ENCODE results near the gene F2RL3.

The F2RL3 gene

GRCh38 chr19:16912780-16913179, 24.0 kb downstream of the F2RL3 start:
- Histone ChIP-seq H3K27ac (no peak overlapping the region), H3K4me3 (IDR thresholded peaks at IDR 0.05; ENCODE audit: insufficient read depth, low read depth, low read length) (no peak overlapping the region), H3K4me1 (ENCODE audit: low read depth, poor library complexity, severe bottlenecking) (no peaks in the 10 kb centered on the region), H3K79me2 (ENCODE audit: insufficient read depth, low read depth) (no peaks in the 10 kb centered on the region), H3K9ac (no peak overlapping the region), H3K4me2 (no peak overlapping the region), H4K20me1 (ENCODE audit: insufficient read depth) (no peaks in the 10 kb centered on the region), H2AFZ (ENCODE audit: low read depth) (no peak overlapping the region), H3K36me3 (ENCODE audit: insufficient read depth) (no peaks in the 10 kb centered on the region), H3K27me3 (ENCODE audit: insufficient read depth, low read depth) (peaks cover 38% of the 10 kb centered on the region)
- TF ChIP-seq, protein P1, sequence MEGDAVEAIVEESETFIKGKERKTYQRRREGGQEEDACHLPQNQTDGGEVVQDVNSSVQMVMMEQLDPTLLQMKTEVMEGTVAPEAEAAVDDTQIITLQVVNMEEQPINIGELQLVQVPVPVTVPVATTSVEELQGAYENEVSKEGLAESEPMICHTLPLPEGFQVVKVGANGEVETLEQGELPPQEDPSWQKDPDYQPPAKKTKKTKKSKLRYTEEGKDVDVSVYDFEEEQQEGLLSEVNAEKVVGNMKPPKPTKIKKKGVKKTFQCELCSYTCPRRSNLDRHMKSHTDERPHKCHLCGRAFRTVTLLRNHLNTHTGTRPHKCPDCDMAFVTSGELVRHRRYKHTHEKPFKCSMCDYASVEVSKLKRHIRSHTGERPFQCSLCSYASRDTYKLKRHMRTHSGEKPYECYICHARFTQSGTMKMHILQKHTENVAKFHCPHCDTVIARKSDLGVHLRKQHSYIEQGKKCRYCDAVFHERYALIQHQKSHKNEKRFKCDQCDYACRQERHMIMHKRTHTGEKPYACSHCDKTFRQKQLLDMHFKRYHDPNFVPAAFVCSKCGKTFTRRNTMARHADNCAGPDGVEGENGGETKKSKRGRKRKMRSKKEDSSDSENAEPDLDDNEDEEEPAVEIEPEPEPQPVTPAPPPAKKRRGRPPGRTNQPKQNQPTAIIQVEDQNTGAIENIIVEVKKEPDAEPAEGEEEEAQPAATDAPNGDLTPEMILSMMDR (conservative IDR thresholded peaks at IDR 0.05; ENCODE audit: low read depth, low read length): no peak

DNA sequence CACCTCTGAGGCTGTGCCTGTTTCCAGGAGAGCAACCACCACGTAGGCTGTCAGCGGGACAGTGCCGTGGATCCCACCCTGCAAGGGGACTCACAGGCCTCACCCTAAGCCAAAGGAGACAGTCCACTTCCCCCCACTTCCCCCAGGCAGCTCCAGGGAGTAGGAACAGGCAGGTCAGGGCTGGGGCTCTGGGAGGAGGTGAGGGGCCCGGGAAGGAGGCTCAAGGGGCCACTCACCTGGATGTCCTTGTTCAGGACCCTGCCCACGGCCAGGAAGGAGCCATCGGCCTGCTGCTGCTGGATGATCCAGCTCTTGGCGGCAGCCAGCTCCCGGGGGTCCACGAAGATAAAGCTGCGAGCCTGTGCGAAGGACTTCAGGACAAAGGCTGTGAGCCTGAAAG, 25.6 kb downstream of the F2RL3 start:
- Histone ChIP-seq H3K4me1 (ENCODE audit: low read depth, poor library complexity, severe bottlenecking) (no peaks in the 10 kb centered on the region), H3K36me3 (ENCODE audit: insufficient read depth) (no peaks in the 10 kb centered on the region), H3K9ac (no peak overlapping the region), H3K4me2 (no peak overlapping the region), H4K20me1 (ENCODE audit: insufficient read depth) (no peaks in the 10 kb centered on the region), H3K27ac (no peak overlapping the region), H3K79me2 (ENCODE audit: insufficient read depth, low read depth) (no peaks in the 10 kb centered on the region), H3K27me3 (ENCODE audit: insufficient read depth, low read depth) (peaks cover 46% of the 10 kb centered on the region), H2AFZ (ENCODE audit: low read depth) (no peak overlapping the region), H3K4me3 (IDR thresholded peaks at IDR 0.05; ENCODE audit: insufficient read depth, low read depth, low read length) (no peak overlapping the region)
- TF ChIP-seq, protein P1 (conservative IDR thresholded peaks at IDR 0.05; ENCODE audit: low read depth, low read length): no peak

- no peak overlapping the region for H3K27ac ChIP-seq
- H3K4me3 ChIP-seq (IDR thresholded peaks at IDR 0.05; ENCODE audit: insufficient read depth, low read depth, low read length): no peak overlapping the region
- TF ChIP-seq, protein P1 (conservative IDR thresholded peaks at IDR 0.05; ENCODE audit: low read depth, low read length): no peak
- no peak overlapping the region for H2AFZ ChIP-seq (ENCODE audit: low read depth)
- peaks cover 45% of the 10 kb centered on the region for H3K27me3 ChIP-seq (ENCODE audit: insufficient read depth, low read depth)
- H3K4me2 ChIP-seq: no peak overlapping the region
- H4K20me1 ChIP-seq (ENCODE audit: insufficient read depth): no peaks in the 10 kb centered on the region
- no peaks in the 10 kb centered on the region for H3K79me2 ChIP-seq (ENCODE audit: insufficient read depth, low read depth)
- H3K9ac ChIP-seq: no peak overlapping the region
- H3K36me3 ChIP-seq (ENCODE audit: insufficient read depth): no peaks in the 10 kb centered on the region
- H3K4me1 ChIP-seq (ENCODE audit: low read depth, poor library complexity, severe bottlenecking): no peaks in the 10 kb centered on the region
Observed at GRCh38 chr19:16915135-16915534, 26.3 kb downstream of the F2RL3 start.

- Histone ChIP-seq H3K79me2 (ENCODE audit: insufficient read depth, low read depth) (no peaks in the 10 kb centered on the region), H3K4me3 (IDR thresholded peaks at IDR 0.05; ENCODE audit: insufficient read depth, low read depth, low read length) (no peak overlapping the region), H3K4me1 (ENCODE audit: low read depth, poor library complexity, severe bottlenecking) (no peaks in the 10 kb centered on the region), H3K4me2 (no peak overlapping the region), H3K9ac (no peak overlapping the region), H3K27me3 (ENCODE audit: insufficient read depth, low read depth) (peaks cover 45% of the 10 kb centered on the region), H2AFZ (ENCODE audit: low read depth) (no peak overlapping the region), H3K27ac (no peak overlapping the region), H3K36me3 (ENCODE audit: insufficient read depth) (no peaks in the 10 kb centered on the region), H4K20me1 (ENCODE audit: insufficient read depth) (no peaks in the 10 kb centered on the region)
- TF ChIP-seq, protein P1 (conservative IDR thresholded peaks at IDR 0.05; ENCODE audit: low read depth, low read length): no peak
Observed at GRCh38 chr19:16915734-16916133, 26.9 kb downstream of the F2RL3 start.
